ENCODE measurements around the gene TEX261. TPM values are rescaled to one million over a fixed set of nuclear protein-coding genes. Genes with fewer than 3 reads are reported as not detected.

Gene TEX261
- total RNA-seq, 2 donors from 2014 or later, result 30.0 to 31.3 TPM

GRCh38 chr2:70965506-70965905 is 29.2 kb downstream of the TEX261 start:
- ATAC-seq (no peak), DNase-seq (no peak)
- Mint-ChIP-seq H3K36me3 (ENCODE audit: low read depth) (no peaks in the 10 kb centered on the region), H3K27me3 (peaks cover 27% of the 10 kb centered on the region), H3K27ac (no peak overlapping the region), H3K4me1 (peaks cover 3% of the 10 kb centered on the region), H3K4me3 (peak overlapping the region; percentile 88)
- H3K9me3 ChIP-seq (ENCODE audit: control insufficient read depth, low read length, poor library complexity, severe bottlenecking), result no peaks in the 10 kb centered on the region

- Mint-ChIP-seq H3K27ac (peak overlapping the region; percentile 27), H3K27me3 (peaks cover 27% of the 10 kb centered on the region), H3K36me3 (ENCODE audit: low read depth) (no peaks in the 10 kb centered on the region), H3K4me3 (peak overlapping the region; percentile 88), H3K4me1 (peaks cover 5% of the 10 kb centered on the region)
- DNase-seq (peak; percentile 71 to 81 (median 76)), ATAC-seq (peak; percentile 96)
- H3K9me3 ChIP-seq (ENCODE audit: control insufficient read depth, low read length, poor library complexity, severe bottlenecking), result no peaks in the 10 kb centered on the region
Observed at GRCh38 chr2:70964596-70965386, 29.9 kb downstream of the TEX261 start.

GRCh38 chr2:70964133-70964532 is 30.5 kb downstream of the TEX261 start:
- no peak overlapping the region for H3K4me3 Mint-ChIP-seq
- DNase-seq, result no peak
- no peaks in the 10 kb centered on the region for H3K36me3 Mint-ChIP-seq (ENCODE audit: low read depth)

GRCh38 chr2:70962885-70963878 is 31.5 kb downstream of the TEX261 start:
- peaks cover 7% of the 10 kb centered on the region for H3K4me1 Mint-ChIP-seq
- H3K9me3 ChIP-seq (ENCODE audit: control insufficient read depth, low read length, poor library complexity, severe bottlenecking), result no peaks in the 10 kb centered on the region
- no peak overlapping the region for H3K4me3 Mint-ChIP-seq
- DNase-seq (no peak), ATAC-seq (no peak)
- H3K36me3 Mint-ChIP-seq (ENCODE audit: low read depth), result no peaks in the 10 kb centered on the region
- peaks cover 33% of the 10 kb centered on the region for H3K27me3 Mint-ChIP-seq
- H3K27ac Mint-ChIP-seq, result no peak overlapping the region

More at GRCh38 chr2:70964133-70964532, 30.5 kb downstream of the TEX261 start:
- no peaks in the 10 kb centered on the region for H3K9me3 ChIP-seq (ENCODE audit: control insufficient read depth, low read length, poor library complexity, severe bottlenecking)
- no peak for ATAC-seq
- Mint-ChIP-seq H3K27ac (no peak overlapping the region), H3K27me3 (peaks cover 32% of the 10 kb centered on the region), H3K4me1 (peaks cover 5% of the 10 kb centered on the region)

- H3K36me3 Mint-ChIP-seq (ENCODE audit: low read depth), result no peaks in the 10 kb centered on the region
- DNase-seq (no peak), ATAC-seq (no peak)
- no peaks in the 10 kb centered on the region for H3K9me3 ChIP-seq (ENCODE audit: control insufficient read depth, low read length, poor library complexity, severe bottlenecking)
- H3K27me3 Mint-ChIP-seq, result peaks cover 38% of the 10 kb centered on the region
- H3K4me1 Mint-ChIP-seq, result peaks cover 7% of the 10 kb centered on the region
- H3K27ac Mint-ChIP-seq, result no peak overlapping the region
- H3K4me3 Mint-ChIP-seq, result no peak overlapping the region
Observed at GRCh38 chr2:70962211-70962884, 32.3 kb downstream of the TEX261 start.

GRCh38 chr2:70961648-70961994 is 33.1 kb downstream of the TEX261 start:
- Mint-ChIP-seq H3K4me3 (no peak overlapping the region), H3K4me1 (peaks cover 7% of the 10 kb centered on the region), H3K27me3 (peaks cover 42% of the 10 kb centered on the region), H3K36me3 (ENCODE audit: low read depth) (no peaks in the 10 kb centered on the region), H3K27ac (no peak overlapping the region)
- no peak for DNase-seq
- no peaks in the 10 kb centered on the region for H3K9me3 ChIP-seq (ENCODE audit: control insufficient read depth, low read length, poor library complexity, severe bottlenecking)
- no peak for ATAC-seq

DNA sequence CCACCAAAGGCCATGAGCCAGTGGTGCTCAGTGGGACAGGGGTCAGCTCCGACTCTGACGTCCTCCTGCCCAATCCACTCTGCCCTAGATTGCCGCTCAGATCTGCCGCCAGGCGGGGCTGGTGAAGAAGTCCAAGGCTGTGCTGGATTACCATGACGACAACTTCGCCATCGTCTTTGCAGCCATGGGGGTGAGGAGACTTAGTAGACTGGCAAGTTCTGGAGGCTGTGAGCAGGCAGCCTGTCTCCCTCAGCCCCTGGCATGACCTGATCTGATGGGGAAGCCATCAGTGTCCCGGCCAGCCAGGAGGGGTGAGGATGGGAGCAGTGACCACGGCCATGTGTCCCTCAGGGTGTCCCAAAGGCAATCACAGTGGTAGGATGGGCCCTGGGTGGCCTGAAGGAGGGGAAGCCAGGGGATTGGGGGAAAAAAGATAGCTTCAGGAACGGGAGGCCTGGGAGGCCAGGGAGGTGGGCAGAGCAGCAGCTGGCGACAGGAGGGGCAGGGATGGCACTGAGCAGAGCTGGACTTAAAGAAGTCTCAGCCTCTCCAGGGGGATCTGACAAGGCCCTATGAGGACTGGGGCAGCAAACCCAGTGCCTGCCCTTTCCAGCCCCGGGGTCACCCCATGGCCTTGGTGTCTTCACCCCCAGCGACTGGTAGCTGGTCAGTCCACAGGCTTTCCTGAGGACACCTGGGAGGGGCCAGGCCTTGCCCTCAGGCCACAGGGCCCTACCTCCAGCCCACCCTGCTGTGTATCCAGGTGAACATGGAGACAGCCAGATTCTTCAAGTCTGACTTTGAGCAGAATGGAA is 33.6 kb downstream of the TEX261 start:
- peaks cover 7% of the 10 kb centered on the region for H3K4me1 Mint-ChIP-seq
- no peaks in the 10 kb centered on the region for H3K9me3 ChIP-seq (ENCODE audit: control insufficient read depth, low read length, poor library complexity, severe bottlenecking)
- no peak overlapping the region for H3K4me3 Mint-ChIP-seq
- no peak overlapping the region for H3K27ac Mint-ChIP-seq
- DNase-seq (no peak), ATAC-seq (no peak)
- H3K36me3 Mint-ChIP-seq (ENCODE audit: low read depth), result no peaks in the 10 kb centered on the region
- H3K27me3 Mint-ChIP-seq, result peaks cover 48% of the 10 kb centered on the region

DNA sequence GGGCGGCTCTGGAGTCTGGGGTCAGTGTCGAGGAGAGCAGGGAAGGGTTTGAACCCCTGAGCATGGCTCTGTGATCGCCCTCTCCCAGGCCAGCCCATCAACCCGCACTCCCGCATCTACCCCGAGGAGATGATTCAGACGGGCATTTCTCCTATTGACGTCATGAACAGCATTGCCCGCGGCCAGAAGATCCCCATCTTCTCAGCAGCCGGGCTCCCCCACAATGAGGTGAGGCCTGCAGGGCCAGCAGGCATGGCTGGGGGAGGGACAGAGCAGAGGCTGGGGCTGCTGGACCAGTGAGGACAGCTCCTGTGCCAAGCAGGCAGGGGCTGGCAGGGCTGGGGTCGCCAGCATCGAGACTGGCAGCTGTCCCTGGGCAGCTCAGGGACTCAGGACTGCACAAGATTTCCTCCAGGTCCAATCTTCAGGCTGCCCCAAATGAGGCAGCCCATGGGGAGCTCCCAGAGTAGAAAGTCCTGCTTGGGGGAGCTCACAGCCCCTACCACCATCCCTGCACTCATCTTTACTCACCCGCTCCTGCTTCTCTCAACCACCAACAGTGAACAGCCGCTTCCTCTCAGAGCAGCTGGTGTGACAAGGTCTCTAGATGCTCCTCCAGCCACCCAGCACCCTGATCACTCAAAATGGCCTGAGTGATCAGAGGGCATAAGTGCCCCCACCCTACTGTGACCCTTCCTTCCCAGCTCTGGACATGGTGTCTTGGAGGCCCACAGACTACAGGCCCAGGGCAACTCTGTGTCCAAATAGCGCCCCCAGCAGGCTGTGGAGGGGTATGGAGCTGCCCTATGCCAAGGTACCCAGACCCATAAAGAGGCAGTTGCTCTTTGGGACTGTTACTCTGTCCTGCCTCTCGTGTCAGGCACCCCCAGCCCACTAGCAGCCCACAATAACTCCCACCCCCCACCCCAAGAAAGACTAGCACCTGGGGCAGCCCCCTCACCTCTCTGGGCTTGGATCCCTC is 34.5 kb downstream of the TEX261 start:
- Mint-ChIP-seq H3K4me1 (peaks cover 7% of the 10 kb centered on the region), H3K27ac (no peak overlapping the region), H3K4me3 (no peak overlapping the region), H3K36me3 (ENCODE audit: low read depth) (no peaks in the 10 kb centered on the region), H3K27me3 (peaks cover 57% of the 10 kb centered on the region)
- DNase-seq, result no peak
- no peaks in the 10 kb centered on the region for H3K9me3 ChIP-seq (ENCODE audit: control insufficient read depth, low read length, poor library complexity, severe bottlenecking)
- no peak for ATAC-seq

DNA sequence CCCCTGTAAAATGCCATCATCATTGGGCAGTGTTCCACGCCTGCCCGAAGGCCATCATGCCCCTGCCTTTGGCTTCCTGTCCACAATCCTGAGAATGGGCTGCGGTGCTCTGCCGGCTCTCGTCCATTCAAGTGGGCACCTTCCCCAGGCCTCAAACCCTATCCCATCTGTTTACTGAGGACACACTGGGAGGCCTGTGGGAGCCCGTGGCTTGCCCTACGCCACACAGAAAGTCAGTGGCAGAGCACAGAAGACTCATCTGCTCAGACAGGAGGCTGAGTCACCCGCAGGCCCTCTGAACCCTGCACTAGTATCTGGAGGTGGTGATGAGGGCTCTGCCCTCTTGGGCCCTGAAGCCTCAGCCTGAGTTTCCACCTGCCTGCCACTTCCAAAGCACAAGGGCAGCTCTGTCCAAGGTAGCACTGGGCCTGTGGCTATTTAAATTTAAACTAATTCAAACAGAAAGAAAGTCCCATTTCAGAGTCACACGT is 35.4 kb downstream of the TEX261 start:
- peaks cover 59% of the 10 kb centered on the region for H3K27me3 Mint-ChIP-seq
- DNase-seq, result no peak
- no peak overlapping the region for H3K4me3 Mint-ChIP-seq
- peaks cover 4% of the 10 kb centered on the region for H3K4me1 Mint-ChIP-seq
- H3K36me3 Mint-ChIP-seq (ENCODE audit: low read depth), result no peaks in the 10 kb centered on the region
- no peaks in the 10 kb centered on the region for H3K9me3 ChIP-seq (ENCODE audit: control insufficient read depth, low read length, poor library complexity, severe bottlenecking)
- no peak for ATAC-seq
- H3K27ac Mint-ChIP-seq, result no peak overlapping the region

DNA sequence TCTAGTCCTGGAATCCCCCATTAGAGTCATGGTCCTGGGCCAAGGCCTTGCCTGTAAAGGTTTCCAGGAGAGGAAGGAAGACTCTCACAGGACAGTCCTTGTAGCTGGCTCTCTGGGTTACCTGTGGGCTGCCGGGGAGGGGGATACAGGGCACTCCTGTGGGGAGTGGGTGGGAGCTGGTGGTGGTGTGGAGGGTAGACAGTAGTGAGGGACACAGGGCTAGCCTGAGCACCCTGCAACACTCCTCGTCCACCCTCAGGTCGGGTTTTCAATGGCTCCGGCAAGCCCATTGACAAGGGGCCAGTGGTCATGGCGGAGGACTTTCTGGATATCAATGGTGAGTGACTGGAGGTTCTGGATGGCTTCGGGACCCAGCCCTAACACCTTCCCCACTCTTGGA is 35.9 kb downstream of the TEX261 start:
- no peak for ATAC-seq
- H3K4me3 Mint-ChIP-seq, result no peak overlapping the region
- no peak for DNase-seq
- no peaks in the 10 kb centered on the region for H3K36me3 Mint-ChIP-seq (ENCODE audit: low read depth)
- H3K4me1 Mint-ChIP-seq, result peaks cover 4% of the 10 kb centered on the region
- H3K27ac Mint-ChIP-seq, result no peak overlapping the region
- H3K9me3 ChIP-seq (ENCODE audit: control insufficient read depth, low read length, poor library complexity, severe bottlenecking), result no peaks in the 10 kb centered on the region
- peaks cover 61% of the 10 kb centered on the region for H3K27me3 Mint-ChIP-seq

- ATAC-seq, result no peak
- no peaks in the 10 kb centered on the region for H3K9me3 ChIP-seq (ENCODE audit: control insufficient read depth, low read length, poor library complexity, severe bottlenecking)
- Mint-ChIP-seq H3K27me3 (peaks cover 57% of the 10 kb centered on the region), H3K27ac (no peak overlapping the region), H3K4me3 (no peak overlapping the region), H3K4me1 (peaks cover 4% of the 10 kb centered on the region), H3K36me3 (ENCODE audit: low read depth) (no peaks in the 10 kb centered on the region)
- DNase-seq, result no peak
Observed at GRCh38 chr2:70957798-70958197, 36.9 kb downstream of the TEX261 start.

Data from T-helper 17 cell (primary cell).